Inflammatory macrophage treated with lipopolysaccharide for 1 hour (primary cell): ENCODE data around the gene LMO7.
"Not testable (repeated sequence)": the region's sequence is repeated elsewhere in the genome, so short reads cannot be mapped to it uniquely, and the experiment has no call there.

Experiments used
- DNase-seq, 2 donors: peaks; one replicate each; pipeline ENCODE4 v3.0.0-alpha.2; 2020 to 2022

Gene LMO7

DNA sequence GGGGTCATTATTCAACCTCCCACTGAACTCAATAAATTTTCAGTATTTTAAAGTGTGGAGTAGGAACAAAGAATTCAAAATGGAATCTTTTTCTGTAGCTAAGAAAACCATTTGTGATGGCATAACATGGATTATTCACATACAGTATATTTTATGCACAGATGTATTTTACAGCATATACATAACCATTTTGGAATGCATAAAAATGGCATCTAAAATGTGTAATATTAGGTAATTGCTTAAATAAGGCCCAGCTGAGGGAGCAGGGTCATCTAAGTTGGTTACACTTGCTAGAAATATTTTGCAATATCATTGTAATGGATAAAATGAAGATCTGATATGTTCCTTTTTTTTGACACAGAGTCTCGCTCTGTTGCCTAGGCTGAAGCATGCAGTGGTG is 146.9 kb downstream of the LMO7 start:
- DNase-seq = no peak

DNA sequence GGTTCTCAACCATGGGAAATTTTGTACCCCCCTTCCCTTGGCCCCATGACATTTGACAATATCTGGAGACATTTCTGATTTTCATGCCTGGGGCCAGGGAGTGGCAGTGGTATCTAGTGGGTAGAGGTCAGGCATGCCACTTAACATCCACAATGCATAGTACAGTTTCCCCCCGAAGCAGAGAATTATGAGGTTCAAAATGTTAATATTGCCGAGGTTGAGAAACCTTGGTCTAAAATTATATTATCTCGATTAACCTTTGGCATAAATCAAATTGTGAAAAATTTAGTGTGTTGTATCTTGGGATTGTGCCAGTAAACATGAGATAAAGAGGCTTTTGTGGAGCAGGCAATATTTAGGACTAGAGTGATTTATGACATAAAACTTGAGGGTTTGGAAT is 147.9 kb downstream of the LMO7 start:
- DNase-seq = no peak

DNA sequence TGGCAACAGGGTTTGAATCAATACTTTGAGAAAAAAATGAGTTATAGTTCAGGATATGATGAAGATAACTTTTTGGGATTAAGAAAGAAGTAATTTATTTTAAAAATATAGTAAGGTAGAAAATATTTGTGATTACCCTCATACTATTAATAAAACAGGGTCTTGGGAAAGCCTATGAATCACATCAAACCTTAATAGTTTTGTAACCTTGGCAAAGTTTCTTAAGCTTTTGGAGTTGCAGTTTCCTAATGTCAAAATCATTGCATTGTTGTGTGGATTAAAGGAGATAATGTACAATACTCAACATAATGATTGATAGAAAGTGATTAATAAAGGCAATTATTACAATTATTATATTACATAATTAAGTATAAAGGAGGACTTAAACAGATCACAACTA is 149.0 kb downstream of the LMO7 start:
- peak in 1 of 2 donors; percentile 24 for DNase-seq

DNA sequence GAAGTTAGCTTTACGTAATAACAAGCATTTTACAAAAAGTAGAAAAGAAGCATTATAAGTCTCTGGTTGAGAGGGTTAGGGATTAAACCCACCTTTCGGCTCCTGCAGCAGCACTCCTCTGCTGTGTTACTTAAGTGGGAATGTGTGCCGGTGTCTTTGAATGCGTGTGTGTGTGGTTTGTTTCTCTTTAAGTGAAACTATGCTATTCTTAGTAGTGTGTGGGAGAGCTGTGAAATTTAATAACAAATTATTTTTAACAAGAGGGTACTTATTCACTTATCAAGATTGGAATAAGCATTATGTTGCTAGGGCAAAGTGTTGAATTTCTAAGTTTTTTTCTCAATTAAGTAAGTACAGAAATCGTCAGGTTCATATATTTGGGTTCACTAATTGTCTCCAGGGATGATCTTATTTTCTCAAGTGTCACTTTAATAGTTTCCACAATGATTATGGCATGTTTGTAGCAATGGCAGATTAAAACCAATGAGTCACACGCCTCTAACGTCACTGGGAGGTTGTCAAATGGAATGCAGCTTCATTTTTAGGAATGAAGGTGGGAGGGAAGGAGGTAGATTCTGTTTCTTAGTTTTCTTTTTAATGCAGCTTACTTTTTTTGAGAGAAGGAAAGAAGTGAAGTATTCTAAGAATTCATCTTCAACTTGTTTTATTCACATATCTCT is 151.3 kb downstream of the LMO7 start:
- DNase-seq = no peak

DNA sequence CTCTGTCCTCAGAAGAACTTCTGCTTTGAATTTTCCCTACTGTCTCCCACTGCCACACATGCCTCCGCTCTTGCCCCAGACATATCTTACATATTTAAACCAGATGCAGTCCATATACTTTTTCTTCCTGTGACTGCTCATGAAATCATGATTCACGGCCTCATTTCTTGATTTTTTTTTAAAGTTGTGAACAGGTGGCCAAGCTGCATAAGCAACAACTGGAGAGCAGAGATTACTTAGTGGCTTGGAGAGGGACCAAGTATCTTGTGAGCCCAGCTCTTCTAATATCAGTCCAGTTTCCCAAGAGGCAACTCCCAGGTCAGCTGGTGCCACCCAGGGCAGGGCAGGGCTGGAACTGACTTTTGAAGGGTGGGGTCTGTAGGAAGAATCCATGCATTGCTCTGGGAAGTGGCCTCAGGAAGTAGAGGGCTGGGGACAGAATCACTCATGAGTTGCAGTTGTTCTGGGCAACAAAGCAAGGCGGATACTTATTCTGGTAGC is 152.4 kb downstream of the LMO7 start:
- DNase-seq = peak; percentile 40 to 87

DNA sequence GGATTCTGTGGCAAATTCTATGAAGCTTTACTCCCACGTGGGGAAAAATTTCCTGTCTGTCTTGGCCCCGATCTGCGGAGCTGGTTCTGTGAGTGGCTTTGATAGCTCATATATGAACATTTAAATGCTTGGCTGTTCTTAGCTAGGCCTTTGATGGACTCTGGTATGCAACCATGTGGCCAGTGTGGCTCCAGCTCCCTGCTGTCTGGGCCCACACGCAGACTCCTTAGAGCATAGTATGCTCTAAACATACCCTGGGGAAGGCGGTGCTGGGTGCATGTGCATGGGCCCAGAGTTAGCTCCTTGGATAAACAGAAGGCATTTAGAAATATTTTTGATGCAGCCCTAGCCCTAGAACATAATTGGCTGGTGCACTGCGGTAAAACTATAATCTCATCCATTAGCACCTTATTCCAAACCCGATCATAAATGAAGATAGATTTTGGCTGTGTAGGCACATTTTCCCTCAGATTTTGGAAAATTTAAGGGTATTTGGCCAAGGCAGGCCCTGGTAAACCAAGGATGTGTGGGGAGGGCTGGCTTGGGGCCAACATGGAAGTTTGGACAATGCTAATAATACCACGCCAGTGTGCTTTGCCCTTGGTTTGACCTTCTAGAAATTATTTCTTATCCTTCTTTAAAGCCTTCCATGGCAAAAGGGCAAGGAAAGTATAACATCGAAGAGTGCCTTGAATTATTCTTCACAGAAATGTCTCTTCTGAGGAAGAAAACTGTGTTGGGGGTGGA is 153.5 kb downstream of the LMO7 start:
- DNase-seq = no peak

DNA sequence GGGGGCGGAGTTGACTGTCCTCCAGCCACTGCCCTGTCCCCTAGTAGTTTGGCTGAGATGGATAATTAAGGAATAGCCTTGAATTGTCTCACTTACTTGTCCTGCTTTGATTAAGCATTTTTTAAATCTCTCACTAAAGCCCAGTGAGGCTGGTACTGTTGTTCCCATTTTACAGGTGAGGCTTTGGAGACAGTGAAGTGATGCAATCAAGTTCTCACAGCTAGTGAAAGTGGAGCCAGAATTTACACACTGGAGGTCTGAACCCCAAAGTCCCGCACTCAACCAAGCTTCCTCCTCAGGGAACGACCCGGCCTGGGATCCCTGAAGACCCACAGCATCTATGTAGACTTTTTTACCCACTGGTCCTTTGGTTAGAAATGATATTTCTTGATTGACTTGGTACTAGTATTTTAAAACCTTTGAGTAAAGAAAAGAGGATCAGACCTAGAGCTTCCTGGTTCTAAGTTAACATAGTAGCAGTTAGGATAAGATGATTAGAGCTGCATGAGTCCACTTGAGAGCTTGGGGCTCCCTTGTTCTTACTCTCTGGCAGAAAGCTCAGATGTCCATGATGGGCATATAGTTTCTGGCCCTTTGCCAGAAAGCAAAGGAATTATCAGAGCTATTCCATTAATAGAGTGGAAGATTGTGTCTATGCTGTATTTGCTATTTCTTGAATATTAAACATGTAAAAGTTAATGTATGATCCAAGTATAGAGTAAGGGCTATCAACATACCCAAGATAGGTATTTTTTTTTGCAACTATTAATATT is 154.3 kb downstream of the LMO7 start:
- no peak for DNase-seq

DNA sequence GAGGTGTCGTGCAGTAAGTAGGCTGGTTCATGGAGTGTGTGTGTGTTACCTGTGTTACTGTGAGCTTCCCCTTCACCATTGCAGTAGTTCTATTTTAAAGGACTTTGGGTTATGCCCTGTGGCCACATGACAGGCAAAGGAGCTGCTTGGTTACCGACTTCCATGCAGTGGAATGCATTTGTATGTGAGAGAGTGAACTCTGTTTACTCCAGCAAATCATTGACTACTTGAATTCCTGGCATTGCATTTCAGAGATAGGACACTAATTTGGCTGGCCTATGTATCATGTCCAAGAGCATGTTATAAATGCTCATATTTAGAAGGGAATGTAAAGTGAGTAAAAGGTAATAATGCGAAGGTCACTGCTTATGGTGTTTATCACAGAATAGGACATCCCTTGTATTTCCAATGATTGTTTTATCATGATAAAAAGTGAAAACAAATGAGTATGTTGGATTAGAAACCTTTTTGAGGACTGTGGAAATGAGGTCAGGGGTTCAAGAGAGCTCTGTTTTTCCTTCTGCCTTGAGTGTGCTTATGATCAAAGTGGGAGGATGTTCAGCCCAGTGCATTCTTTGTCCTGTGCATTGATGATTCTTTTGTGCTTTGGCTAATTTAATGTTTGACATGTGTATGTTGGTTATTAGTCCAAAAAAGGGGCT is 156.5 kb downstream of the LMO7 start:
- no peak for DNase-seq

DNA sequence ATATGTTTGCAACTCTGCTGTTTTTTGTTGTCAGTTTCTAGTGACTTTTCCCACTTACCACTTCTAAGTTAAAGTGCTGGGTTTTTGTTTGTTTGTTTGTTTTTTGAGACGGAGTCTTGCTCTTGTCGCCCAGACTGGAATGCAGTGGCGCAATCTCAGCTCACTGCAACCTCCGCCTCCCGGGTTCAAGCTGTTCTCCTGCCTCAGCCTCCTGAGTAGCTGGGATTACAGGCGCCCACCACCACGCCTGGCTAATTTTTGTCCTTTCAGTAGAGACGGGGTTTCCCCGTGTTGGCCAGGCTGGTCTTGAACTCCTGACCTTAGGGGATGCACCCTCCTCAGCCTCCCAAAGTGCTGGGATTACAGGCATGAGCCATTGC is 157.0 kb downstream of the LMO7 start:
- not testable (repeated sequence) for DNase-seq

DNA sequence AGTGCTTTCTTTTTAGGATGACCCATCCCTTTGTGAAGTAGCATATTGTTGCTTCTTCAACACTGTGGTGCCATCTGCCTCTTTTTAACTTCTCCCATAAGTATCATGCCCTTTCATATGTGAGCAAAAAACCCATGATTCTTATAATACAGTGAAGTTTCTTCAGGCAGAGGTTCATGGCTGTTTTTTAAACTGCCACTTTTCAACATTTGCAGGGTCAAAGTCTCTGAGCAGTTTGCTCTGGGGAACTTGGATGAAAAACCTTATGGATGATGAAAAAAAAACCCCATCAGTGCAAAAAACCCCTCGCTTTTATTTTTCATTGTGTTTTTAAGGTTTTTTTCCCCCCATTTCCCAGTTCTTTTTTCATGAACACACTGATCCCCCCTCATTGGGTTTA is 158.5 kb downstream of the LMO7 start:
- no peak for DNase-seq

DNA sequence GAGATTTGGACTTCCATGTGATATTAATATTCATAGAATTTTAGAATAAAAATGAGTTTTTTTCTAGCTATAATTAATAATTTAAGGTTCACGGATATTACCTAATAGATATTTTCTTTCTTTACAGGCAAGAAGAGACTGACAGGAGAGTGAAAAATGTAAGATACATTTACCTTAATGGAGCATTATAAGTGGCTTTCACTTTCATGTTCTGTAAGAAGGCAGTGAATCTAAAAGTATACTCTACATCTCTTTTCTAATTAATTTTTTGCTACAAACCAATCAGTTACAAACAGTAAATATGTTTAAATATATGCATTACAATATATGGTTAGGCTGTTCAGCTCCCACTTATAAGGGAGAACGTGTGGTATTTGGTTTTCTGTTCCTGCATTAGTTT is 159.1 kb downstream of the LMO7 start:
- no peak for DNase-seq

DNA sequence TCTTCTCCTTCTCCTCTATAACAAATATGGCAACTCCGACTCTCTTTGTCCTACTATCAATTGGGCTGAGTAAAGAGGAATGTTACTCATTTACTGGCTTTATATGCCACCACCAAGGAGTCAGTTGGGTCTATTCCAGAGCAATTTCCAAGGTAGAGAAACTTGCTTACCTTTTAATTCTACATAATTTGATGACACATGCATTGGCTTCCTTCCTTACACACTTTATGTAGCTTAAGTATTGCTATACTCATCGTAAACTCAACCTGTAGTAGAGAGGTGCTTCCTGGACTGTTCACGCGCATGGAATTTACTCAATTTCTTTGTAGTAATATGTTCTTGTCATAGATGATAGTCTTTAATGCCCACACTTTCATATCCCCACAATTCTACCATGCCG is 160.7 kb downstream of the LMO7 start:
- DNase-seq = no peak

DNA sequence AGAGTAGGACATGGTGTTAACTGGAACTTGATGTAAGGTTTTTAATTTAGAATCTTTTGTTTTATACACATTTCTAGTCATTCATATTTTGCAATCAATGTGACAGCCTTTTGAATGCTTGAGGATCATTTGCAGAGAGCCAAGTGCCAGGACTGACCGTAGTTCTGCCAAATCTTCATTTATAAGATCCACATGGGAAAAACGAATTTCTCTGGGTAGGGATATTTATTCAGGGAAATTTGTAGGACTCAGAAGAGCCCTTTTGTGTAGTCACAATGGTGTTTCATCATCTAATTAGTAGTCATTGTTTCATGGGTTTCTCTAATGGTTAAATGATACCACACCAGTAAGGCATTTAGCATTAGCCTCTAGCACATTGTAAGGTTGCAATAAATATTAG is 161.1 kb downstream of the LMO7 start:
- DNase-seq = no peak

DNA sequence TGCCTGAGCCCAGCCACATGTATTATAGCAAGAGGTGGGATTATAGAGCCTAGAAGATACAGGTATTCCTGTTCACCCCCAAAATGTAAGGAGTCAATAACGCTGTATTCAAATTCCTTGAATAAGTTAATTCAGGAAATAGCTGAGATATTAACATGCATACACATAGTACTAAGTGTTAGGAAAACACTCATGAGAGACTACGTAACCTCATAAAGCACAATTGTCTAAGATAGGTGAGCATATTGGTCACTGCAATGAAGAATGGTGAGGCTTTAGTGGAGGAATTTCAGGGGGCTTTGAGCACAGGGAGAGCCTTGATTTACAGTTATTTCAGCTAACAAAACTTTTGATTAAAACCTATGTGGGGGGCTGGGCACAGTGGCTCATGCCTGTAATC is 161.6 kb downstream of the LMO7 start:
- no peak for DNase-seq

DNA sequence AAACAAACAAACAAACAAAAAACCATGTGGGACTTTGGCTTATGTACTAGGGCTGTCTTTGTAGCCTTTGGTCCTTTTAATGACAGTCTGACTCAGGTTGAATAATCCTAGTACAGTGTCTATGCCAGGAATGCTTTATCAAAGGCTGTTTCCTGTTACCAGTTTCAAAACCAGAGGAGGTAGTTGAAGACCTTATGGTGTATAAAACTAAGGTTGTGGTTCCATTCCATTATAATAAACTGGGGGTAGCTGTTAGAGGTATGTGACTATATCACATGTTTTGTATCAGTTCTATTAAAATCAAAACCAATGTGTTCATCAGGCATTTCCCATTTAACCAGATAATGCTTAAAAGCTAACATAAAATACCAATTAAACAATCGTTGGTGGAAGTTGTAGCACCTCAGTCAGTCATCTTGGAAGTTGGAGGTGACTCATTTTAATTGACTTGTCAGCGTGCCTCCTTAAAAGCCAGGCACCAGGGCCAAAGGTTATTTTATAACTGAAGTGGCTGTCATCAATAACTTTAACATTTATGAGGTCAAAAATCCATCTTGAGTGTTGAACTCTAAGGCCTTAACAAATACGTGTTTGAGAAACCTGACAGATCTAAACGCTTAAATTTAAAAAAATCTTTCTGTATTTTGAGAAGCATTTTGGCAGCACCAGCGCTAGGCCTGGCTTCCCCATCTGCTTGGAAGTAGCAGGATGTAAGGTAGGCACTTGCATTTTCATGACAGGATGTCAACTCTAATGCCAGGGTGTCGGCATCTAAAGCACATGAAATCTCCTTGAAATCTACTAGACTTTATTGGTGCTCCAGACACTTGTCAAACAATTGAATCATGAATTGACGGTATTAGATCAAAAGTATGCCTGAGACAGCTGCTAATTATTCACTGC is 162.5 kb downstream of the LMO7 start:
- no peak for DNase-seq

DNA sequence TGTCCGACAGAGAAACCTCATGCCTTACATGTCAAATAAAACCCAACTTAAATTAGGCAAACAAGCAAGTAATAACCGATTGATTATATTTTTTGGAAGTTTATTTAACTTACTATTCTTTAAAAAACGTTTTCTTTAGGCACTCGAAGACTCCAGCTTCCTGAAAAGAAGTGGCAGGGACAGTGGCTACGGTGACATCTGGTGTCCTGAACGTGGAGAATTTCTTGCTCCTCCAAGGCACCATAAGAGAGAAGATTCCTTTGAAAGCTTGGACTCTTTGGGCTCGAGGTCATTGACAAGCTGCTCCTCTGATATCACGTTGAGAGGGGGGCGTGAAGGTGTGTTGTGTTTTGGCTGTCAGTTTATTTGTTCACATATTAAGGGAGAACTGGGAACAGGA is 164.4 kb downstream of the LMO7 start:
- no peak for DNase-seq

DNA sequence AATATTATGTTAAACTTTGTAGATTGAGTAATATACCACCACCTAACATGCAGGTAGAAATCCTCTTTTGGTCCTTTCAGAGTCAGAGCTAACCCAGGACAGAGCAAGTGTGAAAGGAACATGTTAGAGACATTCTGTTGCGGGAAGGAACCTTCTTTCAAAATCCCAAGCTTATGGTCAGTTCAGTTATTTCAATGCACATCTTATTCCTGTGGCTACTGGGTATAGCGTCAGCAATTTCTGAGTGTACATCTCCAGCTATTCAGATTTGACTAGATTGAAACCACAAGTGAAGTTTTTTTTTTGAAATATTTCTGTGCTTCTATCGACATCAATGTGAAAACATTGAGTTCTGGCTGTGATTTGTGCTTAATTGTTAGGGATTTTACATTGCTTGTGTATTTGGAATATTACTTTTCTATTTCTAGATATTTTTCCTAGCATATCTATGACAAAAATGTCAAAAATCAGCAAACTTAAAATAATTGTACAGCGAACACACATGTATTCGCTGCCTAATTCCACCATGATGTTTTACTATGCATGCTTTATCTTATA is 165.3 kb downstream of the LMO7 start:
- no peak for DNase-seq

DNA sequence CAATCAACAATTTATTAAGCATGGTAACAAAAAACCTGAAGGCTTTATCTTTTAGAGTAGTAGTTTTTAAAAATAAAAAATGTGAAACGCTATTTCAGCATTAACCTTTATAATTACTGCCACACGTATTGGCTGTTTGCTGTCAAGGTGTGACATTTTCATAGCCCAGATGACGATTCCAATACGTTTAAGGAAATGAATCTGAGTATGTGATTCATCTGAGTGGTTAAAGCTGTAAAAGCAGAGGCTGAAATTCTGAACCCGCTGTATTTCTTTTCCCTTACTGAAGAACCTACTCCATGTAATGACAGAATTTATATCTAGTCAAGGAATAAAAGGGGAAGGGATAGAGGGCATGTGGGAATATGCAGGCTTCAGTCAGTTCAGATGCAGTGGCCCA is 166.0 kb downstream of the LMO7 start:
- DNase-seq = no peak

DNA sequence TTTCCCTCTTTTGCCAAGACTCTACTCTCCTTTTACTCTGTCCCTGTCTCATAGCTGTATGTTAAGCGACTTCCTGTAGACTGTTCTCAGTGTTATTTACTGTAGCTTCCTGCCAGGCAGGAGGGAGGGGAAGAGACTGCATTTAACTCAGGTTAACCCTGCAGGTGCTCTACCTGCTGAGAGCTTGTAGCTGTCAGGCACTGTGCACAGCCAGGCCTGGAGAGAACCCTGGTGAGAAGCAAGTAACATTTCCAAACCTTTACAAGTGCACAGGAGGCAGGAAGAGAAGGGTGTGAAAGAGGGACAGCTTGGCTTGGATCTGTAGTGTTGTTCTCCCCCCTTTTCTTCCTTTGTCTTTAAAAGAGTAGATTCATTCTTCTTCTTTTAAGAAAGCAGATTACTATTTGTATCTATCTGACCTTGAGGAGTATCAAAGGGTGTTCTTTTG is 167.1 kb downstream of the LMO7 start:
- DNase-seq = no peak

DNA sequence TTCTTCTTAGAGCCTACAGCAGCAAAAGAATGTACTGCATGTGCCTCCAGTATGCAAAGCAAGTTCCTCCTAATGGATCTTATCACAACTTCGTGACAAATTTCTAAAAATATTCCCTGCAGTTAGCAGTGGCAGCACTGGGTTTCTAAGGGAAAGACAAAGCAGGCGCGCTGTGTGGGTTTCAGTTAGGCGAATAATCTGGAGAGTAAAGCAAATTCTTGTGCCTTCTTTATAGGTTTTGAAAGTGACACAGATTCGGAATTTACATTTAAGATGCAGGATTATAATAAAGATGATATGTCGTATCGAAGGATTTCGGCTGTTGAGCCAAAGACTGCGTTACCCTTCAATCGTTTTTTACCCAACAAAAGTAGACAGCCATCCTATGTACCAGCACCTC is 167.9 kb downstream of the LMO7 start:
- no peak for DNase-seq

DNA sequence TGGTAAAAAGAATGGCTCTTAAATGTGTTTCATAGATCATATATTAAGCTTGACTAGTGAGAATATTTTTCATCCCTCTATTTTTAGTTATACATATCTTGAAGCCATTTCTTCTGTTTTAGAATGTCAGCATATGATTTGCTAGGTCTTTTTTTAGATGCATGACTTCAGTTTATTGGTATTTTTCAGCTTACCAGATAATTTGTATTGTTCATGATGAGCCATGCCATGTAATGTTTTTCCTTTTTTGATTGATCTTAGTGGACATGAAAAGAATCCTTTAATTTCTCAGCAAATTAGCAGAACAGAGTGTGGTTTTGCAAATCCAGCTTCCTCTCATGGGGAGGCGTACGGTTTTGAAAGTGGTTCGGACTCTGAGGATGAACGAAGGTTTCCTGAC is 168.5 kb downstream of the LMO7 start:
- no peak for DNase-seq

DNA sequence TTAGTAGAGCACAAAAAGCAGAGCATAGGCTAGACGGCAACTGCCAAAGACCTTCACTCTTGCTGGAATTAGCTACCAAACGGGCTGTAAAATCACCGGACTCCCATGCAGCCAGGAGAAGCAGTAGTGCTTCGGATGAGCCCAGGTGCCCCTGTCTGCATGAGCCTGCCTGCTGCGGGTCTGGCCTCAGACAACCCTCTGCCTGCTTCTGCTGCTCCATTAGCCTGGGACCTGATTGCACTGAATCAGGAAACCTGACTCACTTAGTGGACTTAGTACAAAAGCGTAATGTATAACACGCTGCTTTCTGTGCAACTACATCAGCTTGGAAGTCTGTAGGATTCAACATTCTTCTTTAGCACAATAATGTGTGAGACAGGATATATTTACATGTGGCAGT is 170.0 kb downstream of the LMO7 start:
- no peak for DNase-seq
